DOHH2 (cell line): Measurements from ENCODE around the gene NCAPG2.

Experiments
- H3F3A ChIP-seq: fragments of 200-600 bp; sonication (generic), shearing (Covaris generic); 2 replicates; pipeline ENCODE4 v1.6.0; 2016; ENCODE audit warnings: antibody characterized with exemption, mild to moderate bottlenecking; ENCODE audit not compliant: control insufficient read depth, insufficient read depth
- H3K27ac ChIP-seq: fragments of 200-600 bp; sonication (generic); 2 replicates; pipeline ENCODE4 v1.5.1; 2014; ENCODE audit warnings: low read depth, mild to moderate bottlenecking, low read length, moderate library complexity
- H3K27me3 ChIP-seq: fragments of 200-600 bp; sonication (generic); 2 replicates; pipeline ENCODE4 v1.6.1; 2014; ENCODE audit warnings: mild to moderate bottlenecking, low read length, mixed read lengths; ENCODE audit not compliant: control insufficient read depth
- H3K36me3 ChIP-seq: fragments of 200-600 bp; sonication (generic); 2 replicates; pipeline ENCODE4 v1.6.1; 2014; ENCODE audit warnings: mild to moderate bottlenecking, low read length, moderate library complexity, mixed read lengths; ENCODE audit not compliant: control insufficient read depth
- H3K4me1 ChIP-seq: fragments of 200-600 bp; sonication (generic); 2 replicates; pipeline ENCODE4 v1.6.1; 2014; ENCODE audit warnings: mild to moderate bottlenecking, low read length, mixed read lengths; ENCODE audit not compliant: control insufficient read depth
- H3K4me2 ChIP-seq: fragments of 200-600 bp; sonication (generic); 2 replicates; pipeline ENCODE4 v1.6.0; 2014; ENCODE audit warnings: mild to moderate bottlenecking, low read length, moderate library complexity
- H3K4me3 ChIP-seq: fragments of 200-600 bp; sonication (generic); 2 replicates; pipeline ENCODE4 v1.5.1; 2014; ENCODE audit warnings: mild to moderate bottlenecking, low read length, mixed read lengths
- H3K79me2 ChIP-seq: fragments of 200-600 bp; sonication (generic); 2 replicates; pipeline ENCODE4 v1.6.1; 2014; ENCODE audit warnings: mild to moderate bottlenecking, low read length, mixed read lengths; ENCODE audit not compliant: control insufficient read depth
- H3K9me2 ChIP-seq: fragments of 200-600 bp; sonication (generic); replicated peaks from 2 replicates; pipeline ENCODE4 v1.6.1; 2014; ENCODE audit warnings: mild to moderate bottlenecking, low read length, mixed read lengths; ENCODE audit not compliant: control insufficient read depth
- H3K9me3 ChIP-seq: fragments of 200-600 bp; sonication (generic); 2 replicates; pipeline ENCODE4 v1.6.1; 2014; ENCODE audit warnings: antibody characterized with exemption, low read length, mixed read lengths; ENCODE audit not compliant: control insufficient read depth, insufficient read depth
- H4K20me1 ChIP-seq: fragments of 200-600 bp; sonication (generic); 2 replicates; pipeline ENCODE4 v1.6.0; 2014; ENCODE audit warnings: low read depth, mild to moderate bottlenecking, antibody characterized with exemption, low read length, moderate library complexity; ENCODE audit not compliant: control insufficient read depth, insufficient read depth
- CTCF ChIP-seq: fragments of 200-600 bp; sonication (generic); IDR thresholded peaks from one replicate; pipeline ENCODE4 v1.5.1; 2014; ENCODE audit warnings: antibody characterized with exemption, mild to moderate bottlenecking, low read depth, low read length; ENCODE audit not compliant: poor library complexity, severe bottlenecking
- EZH2phosphoT487 ChIP-seq: fragments of 200-600 bp; sonication (generic); IDR thresholded peaks from 2 replicates; pipeline ENCODE4 v1.6.1; 2017; ENCODE audit warnings: borderline replicate concordance, mild to moderate bottlenecking, antibody characterized with exemption, low read length, moderate library complexity, mixed read lengths

The NCAPG2 gene

GRCh38 chr7:158682456-158682855 is 22.1 kb downstream of the NCAPG2 start:
- H3K27ac ChIP-seq: no peak overlapping the region
- H3K4me1 ChIP-seq: no peaks in the 10 kb centered on the region
- H4K20me1 ChIP-seq: no peaks in the 10 kb centered on the region
- H3K4me2 ChIP-seq: no peak overlapping the region
- H3K79me2 ChIP-seq: 0 out of 2 replicates have a peak, but pooled peaks cover 3% of the 10 kb centered on the region
- H3F3A ChIP-seq: no peaks in the 10 kb centered on the region
- TF ChIP-seq EZH2phosphoT487: no peak
- TF ChIP-seq CTCF: no peak
- no peak overlapping the region for H3K4me3 ChIP-seq
- H3K36me3 ChIP-seq: peaks cover 96% of the 10 kb centered on the region
- no peaks in the 10 kb centered on the region for H3K9me2 ChIP-seq
- H3K9me3 ChIP-seq: no peaks in the 10 kb centered on the region
- no peaks in the 10 kb centered on the region for H3K27me3 ChIP-seq

DNA sequence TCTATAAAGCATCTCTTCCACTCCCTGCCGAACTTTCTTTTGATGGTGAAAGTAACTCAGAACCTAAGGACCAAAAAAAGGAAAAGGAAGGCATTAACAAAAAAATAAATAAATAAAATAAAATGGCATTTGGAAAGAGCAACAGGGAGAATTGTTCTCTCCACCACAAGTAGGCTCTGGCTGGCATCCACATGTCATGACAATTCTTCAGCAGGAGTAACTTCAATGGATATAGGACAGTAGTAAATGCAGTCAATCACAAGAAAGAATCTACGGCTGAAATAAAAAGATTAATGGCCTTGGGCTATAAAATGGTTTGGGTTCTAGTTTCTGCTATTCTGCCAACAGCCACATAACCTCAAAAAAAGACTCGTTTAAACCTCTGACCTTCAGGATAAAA is 23.9 kb downstream of the NCAPG2 start:
- Histone ChIP-seq H3K9me3 (no peaks in the 10 kb centered on the region), H3K9me2 (no peaks in the 10 kb centered on the region), H3K27ac (no peak overlapping the region), H3K27me3 (no peaks in the 10 kb centered on the region), H3K4me3 (no peak overlapping the region), H3K4me1 (no peaks in the 10 kb centered on the region), H3K4me2 (no peak overlapping the region), H3F3A (no peaks in the 10 kb centered on the region), H3K79me2 (peaks cover 11% of the 10 kb centered on the region), H4K20me1 (no peaks in the 10 kb centered on the region), H3K36me3 (peaks cover 94% of the 10 kb centered on the region)
- TF ChIP-seq EZH2phosphoT487 (no peak), CTCF (no peak)

DNA sequence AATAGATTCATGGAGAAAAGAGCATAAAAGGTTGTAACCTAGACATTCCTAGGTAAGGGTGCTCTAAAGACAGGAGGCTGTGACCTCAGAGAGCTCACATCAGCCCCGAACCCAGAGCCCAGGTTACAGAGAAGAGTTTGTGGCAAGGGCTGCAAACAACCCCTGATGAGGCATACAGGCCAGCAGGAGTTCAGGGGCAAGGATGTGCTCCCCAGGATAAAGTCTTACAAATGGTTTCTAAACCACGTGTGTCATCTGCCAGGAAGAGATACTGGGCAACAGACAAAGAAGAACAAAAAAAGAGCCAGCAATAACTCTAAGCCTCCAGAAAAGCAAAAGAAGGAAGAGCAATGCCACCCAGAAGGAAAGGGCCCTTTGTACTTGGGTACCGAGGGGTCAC is 27.7 kb downstream of the NCAPG2 start:
- Histone ChIP-seq H3K79me2 (peaks cover 12% of the 10 kb centered on the region), H3K27ac (no peak overlapping the region), H3K9me3 (no peaks in the 10 kb centered on the region), H3K4me1 (no peaks in the 10 kb centered on the region), H3K4me3 (no peak overlapping the region), H3K27me3 (no peaks in the 10 kb centered on the region), H4K20me1 (no peaks in the 10 kb centered on the region), H3K36me3 (peaks cover 91% of the 10 kb centered on the region), H3K9me2 (no peaks in the 10 kb centered on the region), H3F3A (no peaks in the 10 kb centered on the region; the same call in 1 of the 2 replicates), H3K4me2 (no peak overlapping the region)
- TF ChIP-seq EZH2phosphoT487 (no peak), CTCF (no peak)
